ENCODE results near the gene CCDC32.

- TF ChIP-seq CTCF (IDR thresholded peaks at IDR 0.05) (no peak), POLR2A (IDR thresholded peaks at IDR 0.05) (no peak)
Observed at GRCh38 chr15:40598672-40599071, 33.8 kb upstream of the CCDC32 start.
